ENCODE results near the gene HAL. TPM values are rescaled to one million over a fixed set of nuclear protein-coding genes. Genes with fewer than 3 reads are reported as not detected.
A peak's percentile ranks its signal among the peaks of the same experiment; 100 is the strongest.

Gene HAL
- total and polyA plus RNA-seq, 2 of the 8 experiments (the other 6 are each of a cell fraction or from before 2014, with no cell fraction given): 0.12 to 0.17 TPM

DNA sequence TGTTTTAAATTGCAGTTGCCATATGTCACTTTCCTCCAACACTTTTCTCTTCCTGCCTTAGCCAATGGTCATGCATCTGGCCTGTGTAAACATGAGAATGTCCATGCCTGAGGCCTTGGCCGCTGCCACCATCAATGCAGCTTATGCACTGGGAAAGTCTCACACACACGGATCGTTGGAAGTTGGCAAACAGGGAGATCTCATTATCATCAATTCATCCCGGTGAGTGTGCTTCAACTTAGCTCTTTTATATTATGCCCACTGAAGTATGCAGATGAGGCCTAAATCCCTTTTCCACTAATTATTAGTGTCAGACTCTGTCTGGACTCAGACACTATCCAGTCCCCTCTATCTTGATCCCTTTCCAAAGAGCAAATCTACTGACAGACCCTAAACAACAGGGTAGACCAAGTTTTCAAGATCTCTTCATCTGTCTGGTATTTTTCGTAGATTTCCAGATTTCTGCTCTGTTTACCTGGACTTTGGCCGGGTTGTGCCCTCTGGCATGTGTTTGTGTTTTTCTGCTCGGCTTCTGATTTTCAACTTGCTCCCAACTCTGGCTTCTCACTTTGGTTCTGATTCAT, 29.8 kb downstream of the HAL start:
- H3K23me2 ChIP-seq (ENCODE audit: low read depth, low read length): no peaks in the 10 kb centered on the region
- no peaks in the 10 kb centered on the region for H3K36me3 ChIP-seq (ENCODE audit: control insufficient read depth in 2 of 4, insufficient read depth in 4 of 4, low read length in 3 of 4)
- H3K4me3 ChIP-seq (ENCODE audit: extremely low read depth in 1 of 4, insufficient read depth in 2 of 4, low read depth in 3 of 4, low read length in 4 of 4): no peak overlapping the region
- no peak overlapping the region for H2BK5ac ChIP-seq (ENCODE audit: low read depth, low read length)
- H2AK5ac ChIP-seq (ENCODE audit: low read depth, low read length): no peak overlapping the region
- H3K56ac ChIP-seq (replicated peaks; ENCODE audit: insufficient read length, low read depth, low read length): no peak overlapping the region
- POLR2A ChIA-PET (ENCODE audit: partially characterized antibody): interaction anchor here (0.9 kb wide), 2 partner anchors 24 to 81 kb away, joined by 3 read pairs; partner anchors contain the start of genes AMDHD1 and CCDC38
- H4K8ac ChIP-seq (ENCODE audit: extremely low read depth, insufficient read depth, low read length): no peak overlapping the region
- no peak for DNase-seq (ENCODE audit: low read depth in 1 of 2, low spot score in 2 of 2)
- H3K23ac ChIP-seq (ENCODE audit: insufficient read length): no peak overlapping the region
- CTCF ChIA-PET (ENCODE audit: partially characterized antibody): interaction anchor here (0.7 to 17.8 kb wide), 6 partner anchors 11 to 342 kb away, joined by 3 to 149 read pairs (median 8); partner anchors contain the start of gene HAL
- H2BK20ac ChIP-seq (ENCODE audit: low read length): no peak overlapping the region
- no peak overlapping the region for H2BK15ac ChIP-seq (ENCODE audit: low read length)
- no peak overlapping the region for H4K5ac ChIP-seq (ENCODE audit: insufficient read length, low read depth, low read length)
- no peaks in the 10 kb centered on the region for H3K79me2 ChIP-seq (ENCODE audit: control insufficient read depth in 1 of 2, insufficient read depth in 2 of 2, low read length in 2 of 2)
- no peaks in the 10 kb centered on the region for H3K27me3 ChIP-seq (replicated peaks in 1 of 4; ENCODE audit: control insufficient read depth in 3 of 4, extremely low read depth in 1 of 4, insufficient read depth in 3 of 4, low read length in 3 of 4)
- no peak overlapping the region for H2AFZ ChIP-seq (ENCODE audit: low read length)
- no peak overlapping the region for H3K14ac ChIP-seq (ENCODE audit: insufficient read length)
- no peak overlapping the region for H4K91ac ChIP-seq (replicated peaks; ENCODE audit: insufficient read length, low read length)
- H2BK120ac ChIP-seq (replicated peaks; ENCODE audit: low read depth, low read length): no peak overlapping the region
- FAIRE-seq: peak; percentile 28
- H3K27ac ChIP-seq (ENCODE audit: low read depth, low read length): no peak overlapping the region
- H3K79me1 ChIP-seq (ENCODE audit: low read depth, low read length): no peaks in the 10 kb centered on the region
- H2BK12ac ChIP-seq (ENCODE audit: low read depth, low read length): no peak overlapping the region
- H3K4me2 ChIP-seq (ENCODE audit: insufficient read depth in 1 of 2, low read depth in 2 of 2, low read length in 2 of 2): no peak overlapping the region
- no peak overlapping the region for H3K18ac ChIP-seq (ENCODE audit: extremely low read depth, low read length)
- WGBS, 2 experiments (ENCODE audit: extremely low coverage in 1 of 2, insufficient coverage in 1 of 2, insufficient read length in 1 of 2, insufficient replicate concordance in 2 of 2, low coverage in 1 of 2, low lambda C conversion rate in 2 of 2, missing lambda C conversion rate in 1 of 2): 87% methylated on average over 7 of the region's 7 CpGs; no CpG with 5 or more reads in 1 of the 2 experiments
- no peak overlapping the region for H3K9ac ChIP-seq (replicated peaks in 1 of 4; ENCODE audit: extremely low read depth in 1 of 4, low read depth in 3 of 4, low read length in 3 of 4)
- no peaks in the 10 kb centered on the region; a peak in 1 of 4 replicates for H3K9me3 ChIP-seq (ENCODE audit: insufficient read depth in 2 of 2, low read depth in 1 of 2, low read length in 1 of 2)
- no peaks in the 10 kb centered on the region for H4K20me1 ChIP-seq (replicated peaks in 1 of 2; ENCODE audit: control insufficient read depth in 1 of 2, insufficient read depth in 2 of 2, low read length in 2 of 2)
- H3K4me1 ChIP-seq (replicated peaks in 1 of 4; ENCODE audit: control insufficient read depth in 3 of 4, insufficient read depth in 4 of 4, low read length in 3 of 4): peaks cover 0 to 8% (median 4%) of the 10 kb centered on the region in 4 experiments; a peak in 5 of 7 replicates
- H3K4ac ChIP-seq (replicated peaks; ENCODE audit: insufficient read length, low read depth, low read length): no peak overlapping the region
- no peak for TF ChIP-seq TEAD4 (IDR thresholded peaks at IDR 0.05; ENCODE audit: low read depth, low read length)
- no peak for TF ChIP-seq CEBPB (IDR thresholded peaks at IDR 0.05; ENCODE audit: low read depth, low read length)
- no peak for TF ChIP-seq HDAC2 (IDR thresholded peaks at IDR 0.05; ENCODE audit: borderline replicate concordance in 1 of 2, low read depth in 2 of 2, low read length in 2 of 2)
- TF ChIP-seq TAF1 (IDR thresholded peaks at IDR 0.05; ENCODE audit: low read depth, low read length): no peak
- no peak for TF ChIP-seq NANOG (IDR thresholded peaks at IDR 0.05; ENCODE audit: insufficient read depth, low read depth, low read length, poor library complexity, severe bottlenecking)
- TF ChIP-seq HDAC6 (IDR thresholded peaks at IDR 0.05; ENCODE audit: low read depth, low read length): no peak
- no peak for TF ChIP-seq GABPA (IDR thresholded peaks at IDR 0.05; ENCODE audit: borderline replicate concordance, insufficient read depth, low read length)
- no peak for TF ChIP-seq ATF3 (IDR thresholded peaks at IDR 0.05; ENCODE audit: insufficient read depth, low read depth, low read length)
- no peak for TF ChIP-seq YY1 (IDR thresholded peaks at IDR 0.05; ENCODE audit: low read depth, low read length)
- no peak for TF ChIP-seq MAX (IDR thresholded peaks at IDR 0.05)
- TF ChIP-seq ASH2L (IDR thresholded peaks at IDR 0.05; ENCODE audit: low read length): no peak
- no peak for TF ChIP-seq CHD1 (IDR thresholded peaks at IDR 0.05; ENCODE audit: low read depth, low read length)
- TF ChIP-seq GTF2F1 (IDR thresholded peaks at IDR 0.05; ENCODE audit: borderline replicate concordance, low read depth, low read length): no peak
